HepG2 (cell line): ENCODE data around the gene SARS2. TPM values are rescaled to one million over a fixed set of nuclear protein-coding genes. Genes with fewer than 3 reads are reported as not detected.

Experiments
- BHLHE40 ChIP-seq: IDR thresholded peaks from 2 replicates; pipeline ENCODE4 v1.6.1; 2011; ENCODE audit warnings: low read length, improper control_type of control experiment
- CENPX ChIP-seq: sonication (generic); formaldehyde crosslinking; IDR thresholded peaks from 2 replicates; pipeline ENCODE4 v1.9.0; 2021; ENCODE audit warnings: mild to moderate bottlenecking, missing genetic modification reagents, moderate library complexity
- HNF4G ChIP-seq, 2 experiments: sonication (generic) in 1 of 2; formaldehyde crosslinking in 1 of 2; IDR thresholded peaks; 2 replicates each; pipeline versions ENCODE4 v1.4.0 to v1.6.1; 2011 to 2020; ENCODE audit warnings: borderline replicate concordance in 2 of 2, low read depth in 2 of 2, mild to moderate bottlenecking in 2 of 2, low read length in 1 of 2, missing genetic modification reagents in 1 of 2, moderate library complexity in 1 of 2
- HNRNPK ChIP-seq: fragments of 200-400 bp; formaldehyde crosslinking; IDR thresholded peaks from 2 replicates; pipeline ENCODE4 v1.6.1; 2018; ENCODE audit warnings: low read length, low read depth, moderate library complexity, mild to moderate bottlenecking; ENCODE audit not compliant: poor library complexity, severe bottlenecking
- KLF16 ChIP-seq, 2 experiments: sonication (generic) in 1 of 2; formaldehyde crosslinking in 1 of 2; IDR thresholded peaks; 2 replicates each; pipeline versions ENCODE4 v1.6.1 to v1.8.0; 2016 to 2023; ENCODE audit warnings: missing genetic modification reagents in 2 of 2, missing compliant biosample characterization in 1 of 2
- MYC ChIP-seq: sonication (generic); formaldehyde crosslinking; IDR thresholded peaks from 2 replicates; pipeline ENCODE4 v1.9.0; 2021; ENCODE audit warnings: missing genetic modification reagents, borderline replicate concordance
- PTBP1 ChIP-seq: fragments of 200-400 bp; formaldehyde crosslinking; IDR thresholded peaks from 2 replicates; pipeline ENCODE4 v1.6.1; 2018; ENCODE audit warnings: low read length, low read depth; ENCODE audit not compliant: poor library complexity, severe bottlenecking
- SETDB1 ChIP-seq: sonication (generic); formaldehyde crosslinking; IDR thresholded peaks from 2 replicates; pipeline ENCODE4 v1.5.1; 2020; ENCODE audit warnings: missing genetic modification reagents, mild to moderate bottlenecking, borderline replicate concordance
- SRSF9 ChIP-seq: fragments of 200-400 bp; formaldehyde crosslinking; IDR thresholded peaks from 2 replicates; pipeline ENCODE4 v1.6.1; 2018; ENCODE audit warnings: borderline replicate concordance, mild to moderate bottlenecking, low read depth, low read length; ENCODE audit not compliant: insufficient read depth, poor library complexity, severe bottlenecking
- ZNF674 ChIP-seq: sonication (generic); formaldehyde crosslinking; IDR thresholded peaks from 2 replicates; pipeline ENCODE4 v1.5.0; 2020; ENCODE audit warnings: low read depth, mild to moderate bottlenecking, missing genetic modification reagents
- ZSCAN9 ChIP-seq: IDR thresholded peaks from 2 replicates; pipeline ENCODE4 v1.6.1; 2016; ENCODE audit warnings: borderline replicate concordance
- polyA plus RNA-seq, 8 experiments: library from polyadenylated mRNA; depleted of rRNA in 3 of 8; stranded (reverse) in 7 of 8; unstranded in 1 of 8; fragments of >200 nt; fragmentation: Illumina TruSeq in 4 of 8; extraction: Trizol in 4 of 8; gene quantifications; 2 replicates each; pipeline versions ENCODE4 v1.2.1 to v1.2.3, GENCODE V29; 2011 to 2016; ENCODE audit warnings: low read depth in 4 of 8, missing spikeins in 1 of 8, mixed read lengths in 1 of 8; ENCODE audit not compliant: insufficient read depth in 1 of 8
- total RNA-seq, 5 experiments: library from RNA; depleted of rRNA; stranded (reverse); fragments of >200 nt; fragmentation: Illumina TruSeq; extraction: Trizol; gene quantifications; 2 replicates each; pipeline ENCODE4 v1.2.3, GENCODE V29; 2016; ENCODE audit warnings: low read depth in 1 of 5
- TF ChIP-seq, protein P1 (sequence below), 2 experiments: fragments of 450-650 bp in 1 of 2; sonication (generic) in 1 of 2; formaldehyde crosslinking in 1 of 2; IDR thresholded peaks; 2 replicates each; pipeline versions ENCODE4 v1.6.1 to v1.8.0; 2016 to 2022; ENCODE audit warnings: antibody characterized with exemption in 1 of 2, mild to moderate bottlenecking in 1 of 2, missing genetic modification reagents in 1 of 2
- TF ChIP-seq, protein P2 (sequence below): IDR thresholded peaks from 2 replicates; pipeline ENCODE4 v1.6.1; 2016; ENCODE audit warnings: mild to moderate bottlenecking, missing biosample characterization, missing genetic modification reagents
- TF ChIP-seq, protein P3 (sequence below): sonication (generic); formaldehyde crosslinking; IDR thresholded peaks from 2 replicates; pipeline ENCODE4 v1.9.0; 2022; ENCODE audit warnings: missing genetic modification reagents, mild to moderate bottlenecking, borderline replicate concordance
- TF ChIP-seq, protein P4 (sequence below): sonication (generic); formaldehyde crosslinking; IDR thresholded peaks from 2 replicates; pipeline ENCODE4 v1.8.0; 2023; ENCODE audit warnings: mild to moderate bottlenecking, missing genetic modification reagents

Gene SARS2
- total and polyA plus RNA-seq, 2 of the 13 experiments (the other 11 are each of a cell fraction or from before 2014, with no cell fraction given), result 40.0 to 48.6 TPM

DNA sequence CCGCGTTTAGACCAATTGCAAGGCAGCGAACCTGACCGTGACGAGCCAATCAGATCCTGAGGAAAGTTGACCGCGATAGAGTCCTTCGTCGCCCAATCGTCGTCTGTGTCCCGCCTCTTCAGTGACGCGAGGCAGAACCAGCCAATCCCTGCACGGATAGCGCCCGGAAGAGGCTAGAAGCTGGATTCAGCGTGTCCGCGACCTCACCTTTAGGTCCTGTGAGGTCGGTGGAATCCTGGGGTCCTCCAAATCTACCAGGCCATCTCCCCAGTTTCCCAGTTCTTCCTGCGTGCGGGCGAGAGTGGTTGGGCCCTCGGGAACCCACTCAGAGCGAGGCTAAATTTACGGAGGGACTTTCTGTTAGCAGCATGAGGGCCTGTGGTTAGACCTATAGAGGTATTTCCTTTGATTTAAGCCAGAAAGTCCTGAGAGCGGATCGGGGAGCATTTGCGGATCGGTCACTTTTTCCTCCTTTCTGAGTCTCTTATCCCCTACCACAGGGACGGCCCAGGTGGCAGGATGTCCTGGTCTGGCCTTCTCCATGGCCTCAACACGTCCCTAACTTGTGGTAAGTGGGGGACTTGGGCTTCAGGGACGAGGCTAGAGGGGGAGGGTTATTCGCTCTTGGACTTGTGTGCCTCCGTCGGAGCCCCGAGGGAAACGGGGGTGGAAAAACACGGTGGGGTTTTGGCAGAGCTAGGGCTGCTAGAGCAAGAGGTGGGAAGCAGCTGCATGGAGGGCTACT, 385 bp upstream of the SARS2 start, which contains the start of gene MRPS12 (continued):
- TF ChIP-seq, protein P1, sequence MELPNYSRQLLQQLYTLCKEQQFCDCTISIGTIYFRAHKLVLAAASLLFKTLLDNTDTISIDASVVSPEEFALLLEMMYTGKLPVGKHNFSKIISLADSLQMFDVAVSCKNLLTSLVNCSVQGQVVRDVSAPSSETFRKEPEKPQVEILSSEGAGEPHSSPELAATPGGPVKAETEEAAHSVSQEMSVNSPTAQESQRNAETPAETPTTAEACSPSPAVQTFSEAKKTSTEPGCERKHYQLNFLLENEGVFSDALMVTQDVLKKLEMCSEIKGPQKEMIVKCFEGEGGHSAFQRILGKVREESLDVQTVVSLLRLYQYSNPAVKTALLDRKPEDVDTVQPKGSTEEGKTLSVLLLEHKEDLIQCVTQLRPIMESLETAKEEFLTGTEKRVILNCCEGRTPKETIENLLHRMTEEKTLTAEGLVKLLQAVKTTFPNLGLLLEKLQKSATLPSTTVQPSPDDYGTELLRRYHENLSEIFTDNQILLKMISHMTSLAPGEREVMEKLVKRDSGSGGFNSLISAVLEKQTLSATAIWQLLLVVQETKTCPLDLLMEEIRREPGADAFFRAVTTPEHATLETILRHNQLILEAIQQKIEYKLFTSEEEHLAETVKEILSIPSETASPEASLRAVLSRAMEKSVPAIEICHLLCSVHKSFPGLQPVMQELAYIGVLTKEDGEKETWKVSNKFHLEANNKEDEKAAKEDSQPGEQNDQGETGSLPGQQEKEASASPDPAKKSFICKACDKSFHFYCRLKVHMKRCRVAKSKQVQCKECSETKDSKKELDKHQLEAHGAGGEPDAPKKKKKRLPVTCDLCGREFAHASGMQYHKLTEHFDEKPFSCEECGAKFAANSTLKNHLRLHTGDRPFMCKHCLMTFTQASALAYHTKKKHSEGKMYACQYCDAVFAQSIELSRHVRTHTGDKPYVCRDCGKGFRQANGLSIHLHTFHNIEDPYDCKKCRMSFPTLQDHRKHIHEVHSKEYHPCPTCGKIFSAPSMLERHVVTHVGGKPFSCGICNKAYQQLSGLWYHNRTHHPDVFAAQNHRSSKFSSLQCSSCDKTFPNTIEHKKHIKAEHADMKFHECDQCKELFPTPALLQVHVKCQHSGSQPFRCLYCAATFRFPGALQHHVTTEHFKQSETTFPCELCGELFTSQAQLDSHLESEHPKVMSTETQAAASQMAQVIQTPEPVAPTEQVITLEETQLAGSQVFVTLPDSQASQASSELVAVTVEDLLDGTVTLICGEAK (IDR thresholded peaks at IDR 0.05), result no peak
- TF ChIP-seq, protein P1 (CRISPR knock-in tag; IDR thresholded peaks at IDR 0.05), result no peak
- no peak for TF ChIP-seq SETDB1
- no peak for TF ChIP-seq HNF4G (IDR thresholded peaks at IDR 0.05; ENCODE audit: borderline replicate concordance, low read depth, low read length)
- no peak for TF ChIP-seq HNF4G (CRISPR knock-in tag; IDR thresholded peaks at IDR 0.05; ENCODE audit: borderline replicate concordance, low read depth)
- TF ChIP-seq CENPX, result no peak
- TF ChIP-seq HNRNPK, result no peak
- TF ChIP-seq KLF16 (CRISPR knock-in tag; IDR thresholded peaks at IDR 0.05), result no peak
- TF ChIP-seq, protein P2, sequence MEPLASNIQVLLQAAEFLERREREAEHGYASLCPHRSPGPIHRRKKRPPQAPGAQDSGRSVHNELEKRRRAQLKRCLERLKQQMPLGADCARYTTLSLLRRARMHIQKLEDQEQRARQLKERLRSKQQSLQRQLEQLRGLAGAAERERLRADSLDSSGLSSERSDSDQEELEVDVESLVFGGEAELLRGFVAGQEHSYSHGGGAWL (CRISPR knock-in tag), result peak; percentile 21; the same call in 1 of the 2 replicates
- TF ChIP-seq, protein P3, sequence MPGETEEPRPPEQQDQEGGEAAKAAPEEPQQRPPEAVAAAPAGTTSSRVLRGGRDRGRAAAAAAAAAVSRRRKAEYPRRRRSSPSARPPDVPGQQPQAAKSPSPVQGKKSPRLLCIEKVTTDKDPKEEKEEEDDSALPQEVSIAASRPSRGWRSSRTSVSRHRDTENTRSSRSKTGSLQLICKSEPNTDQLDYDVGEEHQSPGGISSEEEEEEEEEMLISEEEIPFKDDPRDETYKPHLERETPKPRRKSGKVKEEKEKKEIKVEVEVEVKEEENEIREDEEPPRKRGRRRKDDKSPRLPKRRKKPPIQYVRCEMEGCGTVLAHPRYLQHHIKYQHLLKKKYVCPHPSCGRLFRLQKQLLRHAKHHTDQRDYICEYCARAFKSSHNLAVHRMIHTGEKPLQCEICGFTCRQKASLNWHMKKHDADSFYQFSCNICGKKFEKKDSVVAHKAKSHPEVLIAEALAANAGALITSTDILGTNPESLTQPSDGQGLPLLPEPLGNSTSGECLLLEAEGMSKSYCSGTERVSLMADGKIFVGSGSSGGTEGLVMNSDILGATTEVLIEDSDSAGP (CRISPR knock-in tag), result peak; percentile 46; the same call in 1 of the 2 replicates
- no peak for TF ChIP-seq ZNF674 (CRISPR knock-in tag)
- TF ChIP-seq PTBP1, result no peak
- TF ChIP-seq BHLHE40, result no peak
- TF ChIP-seq MYC (CRISPR knock-in tag), result no peak; the same call in 1 of the 2 replicates
- TF ChIP-seq, protein P4, sequence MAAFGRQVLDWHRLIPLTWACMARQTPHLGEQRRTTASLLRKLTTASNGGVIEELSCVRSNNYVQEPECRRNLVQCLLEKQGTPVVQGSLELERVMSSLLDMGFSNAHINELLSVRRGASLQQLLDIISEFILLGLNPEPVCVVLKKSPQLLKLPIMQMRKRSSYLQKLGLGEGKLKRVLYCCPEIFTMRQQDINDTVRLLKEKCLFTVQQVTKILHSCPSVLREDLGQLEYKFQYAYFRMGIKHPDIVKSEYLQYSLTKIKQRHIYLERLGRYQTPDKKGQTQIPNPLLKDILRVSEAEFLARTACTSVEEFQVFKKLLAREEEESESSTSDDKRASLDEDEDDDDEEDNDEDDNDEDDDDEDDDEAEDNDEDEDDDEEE, result no peak
- no peak for TF ChIP-seq SRSF9
- no peak for TF ChIP-seq ZSCAN9 (CRISPR knock-in tag)
